Large intestine (tissue), 3 donors: Measurements from ENCODE around the gene ERC2. TPM values are rescaled to one million over a fixed set of nuclear protein-coding genes. Genes with fewer than 3 reads are reported as not detected.
A peak's percentile ranks its signal among the peaks of the same experiment; 100 is the strongest.

ENCODE experiments used
- DNase-seq, 2 donors: peaks; one replicate each; pipeline versions ENCODE4 v3.0.0 to v3.0.0-alpha.2; 2013
- H3K27ac ChIP-seq: one replicate; pipeline ENCODE4 v1.5.1; 2013; ENCODE audit warnings: low read length
- H3K27me3 ChIP-seq: 2 replicates; pipeline ENCODE4 v1.6.1; 2013; ENCODE audit warnings: low read length; ENCODE audit not compliant: control insufficient read depth, insufficient read depth
- H3K36me3 ChIP-seq: 2 replicates; pipeline ENCODE4 v1.6.1; 2013; ENCODE audit warnings: low read length; ENCODE audit not compliant: control insufficient read depth, insufficient read depth
- H3K4me1 ChIP-seq: one replicate; pipeline ENCODE4 v1.6.1; 2013; ENCODE audit warnings: low read length; ENCODE audit not compliant: control insufficient read depth, insufficient read depth
- H3K4me3 ChIP-seq: one replicate; pipeline ENCODE4 v1.5.1; 2013; ENCODE audit warnings: low read length
- H3K9me3 ChIP-seq: one replicate; pipeline ENCODE4 v1.6.1; 2013; ENCODE audit warnings: mild to moderate bottlenecking, low read depth, low read length, moderate library complexity; ENCODE audit not compliant: control insufficient read depth
- whole genome bisulfite sequencing: methylation state at CpG from one replicate; pipeline ENCODE4 v1.1.5; 2013; ENCODE audit warnings: low lambda C conversion rate; ENCODE audit not compliant: insufficient coverage; 5-methylcytosine and 5-hydroxymethylcytosine counted together
- polyA plus RNA-seq: library from polyadenylated mRNA; unstranded; fragments of 120-200 nt; gene quantifications from one replicate; pipeline ENCODE4 v1.2.1, GENCODE V29; 2013

The ERC2 gene
- polyA plus RNA-seq, 1 donor = 2.4 TPM

DNA sequence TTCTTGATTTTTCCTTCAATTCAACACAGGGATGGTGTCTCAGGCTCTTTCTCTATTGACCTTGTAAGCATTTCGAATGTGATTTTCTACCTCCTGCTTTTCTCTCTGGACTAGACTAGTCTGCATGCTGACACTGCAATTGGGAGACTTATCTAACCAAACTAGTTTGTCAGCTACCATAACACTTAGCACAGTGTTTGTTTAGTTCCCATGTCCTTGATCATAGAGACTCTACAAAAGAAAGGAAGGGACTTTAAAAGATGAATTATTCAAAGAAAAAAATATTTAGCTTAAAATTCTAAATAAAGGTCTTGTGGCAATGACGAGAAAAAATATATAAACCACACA is 407.0 kb downstream of the ERC2 start:
- H3K4me3 ChIP-seq = no peak overlapping the region
- WGBS = no CpG with 5 or more reads among the region's 2 CpGs
- H3K36me3 ChIP-seq = no peaks in the 10 kb centered on the region
- H3K4me1 ChIP-seq = no peaks in the 10 kb centered on the region
- H3K9me3 ChIP-seq = no peaks in the 10 kb centered on the region
- no peaks in the 10 kb centered on the region for H3K27me3 ChIP-seq
- no peak for DNase-seq
- H3K27ac ChIP-seq = no peak overlapping the region

DNA sequence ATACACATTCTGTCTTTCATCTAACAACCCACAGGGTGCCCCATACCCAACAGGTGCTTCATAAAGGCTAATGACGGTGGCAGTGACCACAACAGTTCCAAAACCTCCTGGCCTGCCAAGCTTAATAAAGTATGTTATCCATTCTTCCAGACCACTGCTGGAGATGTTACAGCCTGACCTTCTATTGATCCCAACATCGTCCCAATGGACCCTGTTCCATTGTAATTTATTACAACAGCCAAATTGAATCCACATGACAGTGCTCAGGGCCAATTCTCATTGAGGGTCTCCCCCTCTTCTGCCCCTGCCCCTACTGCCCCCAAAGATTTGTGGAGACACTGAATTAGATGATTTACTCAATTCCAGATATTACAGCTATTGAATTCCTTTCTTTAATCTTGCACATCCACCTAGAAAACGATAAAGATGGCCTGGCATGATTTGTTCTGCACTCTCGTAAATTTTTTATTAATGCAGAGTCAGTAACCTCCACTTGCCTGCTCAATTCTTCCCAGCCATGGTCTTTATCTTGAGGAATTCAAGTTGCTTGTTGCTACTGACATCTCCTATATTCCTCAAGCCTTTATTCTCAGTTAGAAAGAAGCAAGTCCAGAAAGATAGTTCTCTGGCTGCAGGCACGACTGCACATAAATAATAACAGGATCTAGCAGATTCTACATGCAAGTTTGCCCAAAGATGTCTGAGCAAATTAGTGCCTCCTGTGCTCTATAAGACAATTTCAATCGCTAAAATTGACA is 407.6 kb downstream of the ERC2 start:
- no peaks in the 10 kb centered on the region for H3K4me1 ChIP-seq
- H3K36me3 ChIP-seq = no peaks in the 10 kb centered on the region
- H3K27me3 ChIP-seq = no peaks in the 10 kb centered on the region
- H3K9me3 ChIP-seq = no peaks in the 10 kb centered on the region
- no peak for DNase-seq
- no peak overlapping the region for H3K27ac ChIP-seq
- H3K4me3 ChIP-seq = no peak overlapping the region
- WGBS = 40% methylated on average over 1 of the region's 6 CpGs

DNA sequence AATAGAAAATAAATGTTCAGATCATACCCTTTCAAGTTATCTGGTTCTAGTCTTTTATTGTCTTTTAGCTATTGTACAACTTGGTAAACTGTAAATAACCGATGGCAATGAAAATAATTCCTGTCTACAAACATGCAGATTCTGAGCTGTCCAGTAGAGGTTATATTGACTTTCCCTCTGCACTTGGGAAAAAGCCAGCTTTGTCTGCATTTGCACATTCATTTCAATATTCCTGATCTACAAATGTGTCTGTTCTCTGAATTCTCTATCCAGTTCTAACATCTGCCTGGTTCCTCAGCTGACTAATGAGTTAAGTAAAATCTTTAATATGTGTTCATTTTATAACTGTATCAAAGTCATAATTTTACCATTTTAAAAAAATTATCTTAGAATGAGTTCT is 408.5 kb downstream of the ERC2 start:
- WGBS = no CpG with 5 or more reads among the region's 1 CpG
- no peaks in the 10 kb centered on the region for H3K9me3 ChIP-seq
- H3K27me3 ChIP-seq = no peaks in the 10 kb centered on the region
- no peak overlapping the region for H3K4me3 ChIP-seq
- DNase-seq = no peak
- H3K36me3 ChIP-seq = no peaks in the 10 kb centered on the region
- no peaks in the 10 kb centered on the region for H3K4me1 ChIP-seq
- no peak overlapping the region for H3K27ac ChIP-seq

DNA sequence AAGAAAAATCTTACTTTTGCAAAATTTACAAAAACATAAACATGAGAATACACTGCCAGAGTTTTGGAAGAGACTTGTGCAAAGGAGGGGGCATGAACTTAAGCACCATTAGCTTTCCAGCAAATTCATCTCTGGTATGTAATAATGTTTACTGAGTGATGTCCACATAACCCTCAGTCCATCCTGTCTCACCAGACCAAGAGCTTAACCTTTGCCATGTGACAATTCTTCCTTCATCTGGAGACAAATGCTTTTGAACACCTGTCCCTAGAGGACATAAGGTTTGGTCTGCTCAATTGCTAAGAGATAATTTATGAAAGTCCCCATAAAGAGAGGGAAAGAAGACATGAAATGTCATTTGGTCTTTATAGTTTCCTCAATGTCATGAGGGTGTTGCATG is 412.3 kb downstream of the ERC2 start:
- peaks cover 4% of the 10 kb centered on the region for H3K4me1 ChIP-seq
- no peak overlapping the region for H3K4me3 ChIP-seq
- no peak for DNase-seq
- H3K27me3 ChIP-seq = no peaks in the 10 kb centered on the region
- no peak overlapping the region for H3K27ac ChIP-seq
- H3K9me3 ChIP-seq = no peaks in the 10 kb centered on the region
- no peaks in the 10 kb centered on the region for H3K36me3 ChIP-seq

DNA sequence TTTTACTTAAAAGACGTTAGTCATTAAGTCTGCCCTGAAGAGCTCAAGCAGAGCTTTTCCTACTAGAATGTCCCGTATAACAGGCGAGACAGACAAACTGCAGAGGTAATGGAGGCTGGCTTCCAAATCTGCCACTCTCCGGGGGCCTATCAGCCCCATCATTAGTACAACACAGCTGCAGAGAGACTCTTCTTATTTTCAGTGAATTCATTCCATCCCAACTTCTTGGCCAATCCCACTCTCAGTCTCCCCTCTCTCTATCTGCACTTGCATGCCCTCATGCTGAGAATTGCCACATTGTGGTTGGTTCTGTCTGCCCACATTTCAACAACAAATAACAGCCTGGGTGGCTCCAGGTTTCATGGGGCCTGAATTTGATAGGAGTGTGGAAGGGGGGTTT is 412.7 kb downstream of the ERC2 start:
- Histone ChIP-seq H3K27ac (no peak overlapping the region), H3K9me3 (no peaks in the 10 kb centered on the region), H3K36me3 (no peaks in the 10 kb centered on the region), H3K4me3 (no peak overlapping the region), H3K27me3 (no peaks in the 10 kb centered on the region), H3K4me1 (peaks cover 4% of the 10 kb centered on the region)
- no peak for DNase-seq
- WGBS = no CpG with 5 or more reads among the region's 4 CpGs

DNA sequence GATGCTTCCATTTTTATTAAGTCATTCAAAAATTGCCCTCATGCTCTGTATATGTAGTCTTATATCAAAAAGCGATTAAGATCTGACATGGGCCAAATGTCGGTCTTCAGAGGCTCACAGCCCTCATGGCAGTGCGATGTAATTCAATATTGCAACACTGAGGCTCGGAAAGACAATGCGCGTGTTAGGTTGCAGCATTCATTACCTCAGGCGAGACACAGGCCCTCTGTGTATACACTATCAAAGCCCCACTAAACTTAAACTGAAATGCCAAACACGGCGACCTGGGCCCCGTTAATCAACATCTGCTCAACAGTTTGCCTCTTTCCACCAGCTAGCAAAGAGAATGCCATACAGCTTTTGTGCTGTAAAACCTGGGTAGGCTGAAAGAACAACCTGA is 413.4 kb downstream of the ERC2 start:
- WGBS = 80% methylated on average over 1 of the region's 10 CpGs
- no peak overlapping the region for H3K27ac ChIP-seq

DNA sequence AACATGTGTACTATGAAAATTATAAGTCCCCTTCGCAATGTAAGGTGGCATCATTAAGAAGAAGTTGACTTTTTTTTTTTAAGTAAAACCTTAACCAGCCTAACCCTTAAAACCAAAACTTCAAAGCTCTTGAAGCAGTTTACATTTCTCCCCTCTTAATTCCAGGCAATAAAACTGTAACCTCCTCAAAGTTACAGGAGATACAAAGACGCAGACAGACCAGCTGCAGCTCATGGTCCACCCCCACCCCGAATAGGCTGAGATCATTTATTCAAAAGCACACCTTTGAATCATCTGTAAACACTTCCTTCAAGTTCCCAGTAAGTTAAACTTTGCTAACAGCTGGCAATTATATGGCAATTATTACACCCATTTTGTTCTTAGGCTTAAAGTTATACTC is 414.5 kb downstream of the ERC2 start:
- Histone ChIP-seq H3K4me1 (peaks cover 4% of the 10 kb centered on the region), H3K27me3 (no peaks in the 10 kb centered on the region), H3K36me3 (no peaks in the 10 kb centered on the region), H3K4me3 (no peak overlapping the region), H3K9me3 (no peaks in the 10 kb centered on the region), H3K27ac (no peak overlapping the region)
- DNase-seq = peak in 1 of 2 donors; percentile 53
- 20% methylated on average over 1 of the region's 3 CpGs for WGBS

More for the DNA sequence above, 413.4 kb downstream of the ERC2 start:
- Histone ChIP-seq H3K27me3 (no peaks in the 10 kb centered on the region), H3K4me1 (peaks cover 4% of the 10 kb centered on the region), H3K36me3 (no peaks in the 10 kb centered on the region), H3K9me3 (no peaks in the 10 kb centered on the region), H3K4me3 (no peak overlapping the region)
- DNase-seq = no peak

DNA sequence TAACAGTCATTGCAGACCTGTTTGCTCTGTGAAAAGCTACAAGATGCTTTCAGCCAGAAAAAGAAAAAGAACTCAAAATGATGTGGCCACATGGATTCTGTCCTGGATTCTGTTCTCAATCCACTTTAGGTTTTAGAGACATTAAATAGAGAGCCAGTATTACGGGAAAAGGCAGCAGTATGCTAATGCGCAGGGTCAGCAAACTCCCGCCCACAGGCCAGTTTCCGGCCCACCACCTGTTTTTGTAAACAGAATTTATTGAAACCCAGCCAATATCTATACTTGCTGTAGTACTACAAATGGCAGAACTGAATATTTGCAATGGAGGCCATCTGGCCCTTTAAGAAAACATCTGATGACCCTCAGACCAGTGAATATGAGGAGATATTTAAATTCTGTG is 416.1 kb downstream of the ERC2 start:
- Histone ChIP-seq H3K27me3 (no peaks in the 10 kb centered on the region), H3K36me3 (no peaks in the 10 kb centered on the region), H3K9me3 (no peaks in the 10 kb centered on the region), H3K27ac (no peak overlapping the region), H3K4me3 (no peak overlapping the region), H3K4me1 (peaks cover 4% of the 10 kb centered on the region)
- DNase-seq = no peak
- no CpG with 5 or more reads among the region's 4 CpGs for WGBS

DNA sequence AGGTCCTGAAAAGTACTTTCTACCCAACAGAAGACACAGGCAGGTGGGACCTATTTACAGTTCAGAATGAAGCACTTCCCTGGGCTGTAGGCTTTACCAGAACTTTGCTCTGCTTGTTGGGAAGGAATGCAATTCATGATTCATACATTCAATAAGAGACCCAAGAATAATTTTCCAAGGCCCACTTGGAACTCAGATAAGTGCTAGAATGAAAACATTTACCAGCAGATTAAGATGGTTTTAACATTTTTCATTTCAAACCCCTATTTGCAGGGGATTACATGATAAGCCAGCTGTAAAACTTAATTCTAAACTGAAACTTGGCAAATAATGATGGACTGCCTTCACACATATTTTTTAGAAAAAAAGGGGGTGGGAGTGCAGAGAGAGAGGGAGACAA is 417.2 kb downstream of the ERC2 start:
- Histone ChIP-seq H3K27ac (no peak overlapping the region), H3K4me1 (peaks cover 4% of the 10 kb centered on the region), H3K4me3 (no peak overlapping the region), H3K9me3 (no peaks in the 10 kb centered on the region), H3K27me3 (no peaks in the 10 kb centered on the region), H3K36me3 (no peaks in the 10 kb centered on the region)
- DNase-seq = no peak

DNA sequence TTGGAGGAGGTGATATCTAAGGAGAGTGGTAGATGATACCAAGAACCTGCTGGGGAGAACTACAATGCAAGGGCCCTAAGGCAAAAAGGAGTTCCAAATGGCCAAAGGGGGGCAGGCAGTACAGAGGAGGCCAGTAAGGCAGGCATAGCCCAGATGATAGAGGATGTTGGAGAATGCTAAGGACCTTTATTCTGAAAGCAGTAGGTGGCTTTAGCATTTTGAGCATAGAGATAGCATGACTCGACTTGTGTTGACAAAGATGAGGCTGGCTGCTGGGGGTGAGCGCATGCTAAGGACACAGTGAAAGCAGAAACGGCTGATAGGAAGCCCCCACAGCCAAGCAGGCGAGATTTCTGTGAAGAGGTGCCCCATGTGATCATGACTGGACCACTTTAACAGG is 419.3 kb downstream of the ERC2 start:
- Histone ChIP-seq H3K9me3 (no peaks in the 10 kb centered on the region), H3K27ac (no peak overlapping the region), H3K4me1 (peaks cover 3% of the 10 kb centered on the region), H3K27me3 (no peaks in the 10 kb centered on the region), H3K4me3 (no peak overlapping the region), H3K36me3 (no peaks in the 10 kb centered on the region)
- DNase-seq = no peak
- no CpG with 5 or more reads among the region's 4 CpGs for WGBS

DNA sequence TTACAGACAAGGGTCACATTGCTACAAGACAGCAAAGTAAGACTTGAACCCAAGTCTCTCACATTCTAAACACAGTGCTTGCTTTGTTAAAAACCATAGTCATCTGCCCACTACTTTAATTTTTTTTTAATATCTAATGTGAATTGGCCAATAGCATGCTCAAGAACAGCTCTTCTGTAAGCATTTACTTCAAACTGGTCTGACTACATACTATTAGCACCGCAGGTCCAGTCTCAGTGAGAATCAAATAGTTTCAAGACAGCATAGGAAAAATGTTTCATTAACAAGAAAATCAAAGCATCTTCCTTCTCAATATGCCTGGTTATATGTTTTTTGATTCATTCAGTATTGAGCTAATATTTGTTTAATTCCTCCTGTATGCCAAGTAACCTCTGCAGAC is 419.9 kb downstream of the ERC2 start:
- Histone ChIP-seq H3K27ac (no peak overlapping the region), H3K4me1 (no peaks in the 10 kb centered on the region), H3K9me3 (no peaks in the 10 kb centered on the region), H3K36me3 (no peaks in the 10 kb centered on the region), H3K4me3 (no peak overlapping the region), H3K27me3 (no peaks in the 10 kb centered on the region)
- DNase-seq = no peak
- 100% methylated on average over 1 of the region's 1 CpG for WGBS
